ENCODE results near the gene MIOS.

Gene MIOS

GRCh38 chr7:7537711-7538110, 29.0 kb upstream of the MIOS start:
- Histone ChIP-seq H3K27ac (no peak overlapping the region), H3K4me3 (IDR thresholded peaks at IDR 0.05; ENCODE audit: insufficient read depth, low read depth, low read length) (no peak overlapping the region), H3K4me1 (ENCODE audit: low read depth, poor library complexity, severe bottlenecking) (no peaks in the 10 kb centered on the region), H3K4me2 (no peak overlapping the region), H3K9ac (no peak overlapping the region), H3K36me3 (ENCODE audit: insufficient read depth) (no peaks in the 10 kb centered on the region), H2AFZ (ENCODE audit: low read depth) (no peak overlapping the region), H3K79me2 (ENCODE audit: insufficient read depth, low read depth) (no peaks in the 10 kb centered on the region), H3K27me3 (ENCODE audit: insufficient read depth, low read depth) (no peaks in the 10 kb centered on the region), H4K20me1 (ENCODE audit: insufficient read depth) (no peaks in the 10 kb centered on the region)
- TF ChIP-seq, protein P1, sequence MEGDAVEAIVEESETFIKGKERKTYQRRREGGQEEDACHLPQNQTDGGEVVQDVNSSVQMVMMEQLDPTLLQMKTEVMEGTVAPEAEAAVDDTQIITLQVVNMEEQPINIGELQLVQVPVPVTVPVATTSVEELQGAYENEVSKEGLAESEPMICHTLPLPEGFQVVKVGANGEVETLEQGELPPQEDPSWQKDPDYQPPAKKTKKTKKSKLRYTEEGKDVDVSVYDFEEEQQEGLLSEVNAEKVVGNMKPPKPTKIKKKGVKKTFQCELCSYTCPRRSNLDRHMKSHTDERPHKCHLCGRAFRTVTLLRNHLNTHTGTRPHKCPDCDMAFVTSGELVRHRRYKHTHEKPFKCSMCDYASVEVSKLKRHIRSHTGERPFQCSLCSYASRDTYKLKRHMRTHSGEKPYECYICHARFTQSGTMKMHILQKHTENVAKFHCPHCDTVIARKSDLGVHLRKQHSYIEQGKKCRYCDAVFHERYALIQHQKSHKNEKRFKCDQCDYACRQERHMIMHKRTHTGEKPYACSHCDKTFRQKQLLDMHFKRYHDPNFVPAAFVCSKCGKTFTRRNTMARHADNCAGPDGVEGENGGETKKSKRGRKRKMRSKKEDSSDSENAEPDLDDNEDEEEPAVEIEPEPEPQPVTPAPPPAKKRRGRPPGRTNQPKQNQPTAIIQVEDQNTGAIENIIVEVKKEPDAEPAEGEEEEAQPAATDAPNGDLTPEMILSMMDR (conservative IDR thresholded peaks at IDR 0.05; ENCODE audit: low read depth, low read length) = no peak

DNA sequence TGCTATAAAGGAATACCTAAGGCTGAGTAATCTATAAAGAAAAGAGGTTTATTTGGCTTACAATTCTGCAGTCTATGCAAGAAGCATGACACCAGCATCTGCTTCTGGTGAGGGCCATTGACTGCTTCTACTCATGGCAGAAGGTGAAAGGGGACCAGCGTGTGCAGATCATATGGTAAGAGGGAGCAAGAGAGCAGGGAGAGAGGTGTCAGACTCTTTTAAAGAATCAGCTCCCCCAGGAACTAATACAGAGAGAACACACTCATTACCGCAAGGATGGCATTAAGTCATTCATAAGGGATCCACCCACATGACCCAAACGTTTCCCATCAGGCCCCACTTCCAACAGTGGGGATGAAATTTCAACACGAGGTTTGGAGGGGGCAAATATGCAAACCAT, 27.5 kb upstream of the MIOS start:
- Histone ChIP-seq H2AFZ (ENCODE audit: low read depth) (no peak overlapping the region), H3K27ac (no peak overlapping the region), H4K20me1 (ENCODE audit: insufficient read depth) (no peaks in the 10 kb centered on the region), H3K4me3 (IDR thresholded peaks at IDR 0.05; ENCODE audit: insufficient read depth, low read depth, low read length) (no peak overlapping the region), H3K36me3 (ENCODE audit: insufficient read depth) (no peaks in the 10 kb centered on the region), H3K9ac (no peak overlapping the region), H3K27me3 (ENCODE audit: insufficient read depth, low read depth) (no peaks in the 10 kb centered on the region), H3K79me2 (ENCODE audit: insufficient read depth, low read depth) (no peaks in the 10 kb centered on the region), H3K4me1 (ENCODE audit: low read depth, poor library complexity, severe bottlenecking) (no peaks in the 10 kb centered on the region), H3K4me2 (no peak overlapping the region)
- TF ChIP-seq, protein P1 (conservative IDR thresholded peaks at IDR 0.05; ENCODE audit: low read depth, low read length) = no peak

DNA sequence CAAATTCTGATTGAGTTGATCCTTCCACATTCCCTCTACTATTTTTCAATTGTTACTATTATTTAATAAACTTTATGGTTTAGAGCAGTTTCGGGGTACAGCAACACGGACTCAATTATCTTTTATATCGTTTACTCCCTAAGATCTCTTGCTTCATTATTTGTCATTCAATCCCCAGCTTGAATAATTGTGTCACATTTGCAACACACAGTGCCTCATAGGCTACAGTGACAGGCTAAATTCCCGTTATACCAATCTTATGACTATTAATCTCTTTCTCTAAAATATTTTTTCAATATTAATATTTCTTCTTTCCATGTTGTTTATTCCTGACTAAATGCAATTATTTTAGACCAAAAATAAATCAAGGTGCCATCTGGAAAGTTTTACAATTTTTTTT, 27.0 kb upstream of the MIOS start:
- TF ChIP-seq, protein P1 (conservative IDR thresholded peaks at IDR 0.05; ENCODE audit: low read depth, low read length) = no peak
- no peak overlapping the region for H3K4me2 ChIP-seq
- H3K27ac ChIP-seq = no peak overlapping the region
- no peaks in the 10 kb centered on the region for H4K20me1 ChIP-seq (ENCODE audit: insufficient read depth)
- no peak overlapping the region for H3K9ac ChIP-seq
- H3K4me3 ChIP-seq (IDR thresholded peaks at IDR 0.05; ENCODE audit: insufficient read depth, low read depth, low read length) = no peak overlapping the region
- H3K27me3 ChIP-seq (ENCODE audit: insufficient read depth, low read depth) = no peaks in the 10 kb centered on the region
- no peaks in the 10 kb centered on the region for H3K79me2 ChIP-seq (ENCODE audit: insufficient read depth, low read depth)
- no peaks in the 10 kb centered on the region for H3K36me3 ChIP-seq (ENCODE audit: insufficient read depth)
- no peaks in the 10 kb centered on the region for H3K4me1 ChIP-seq (ENCODE audit: low read depth, poor library complexity, severe bottlenecking)
- H2AFZ ChIP-seq (ENCODE audit: low read depth) = no peak overlapping the region

DNA sequence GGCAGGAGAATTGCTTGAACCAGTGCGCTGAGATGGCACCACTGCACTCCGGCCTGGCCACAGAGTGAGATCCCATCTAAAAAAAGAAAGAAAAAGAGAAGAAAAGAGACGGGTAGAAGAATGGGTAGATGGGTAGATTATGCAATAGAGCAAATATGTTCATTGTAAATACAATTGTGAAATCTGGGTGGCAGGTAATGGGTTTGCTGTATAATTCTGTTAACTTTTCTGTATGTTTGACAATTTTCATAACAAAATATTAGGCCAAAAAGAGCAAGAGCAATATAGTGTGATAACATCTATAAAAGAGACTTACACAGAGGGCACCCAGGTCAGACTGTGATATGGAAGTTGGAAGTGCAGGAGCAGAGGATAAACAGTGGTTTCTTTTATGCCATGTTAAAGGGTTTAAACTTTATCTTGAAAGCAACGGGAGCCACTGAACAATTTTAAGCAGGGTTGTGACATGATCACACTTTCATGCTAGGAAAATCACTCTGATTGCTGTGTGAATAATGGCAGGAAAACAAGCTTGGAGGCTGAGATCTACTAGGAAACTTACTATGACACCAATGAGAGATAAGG, 24.3 kb upstream of the MIOS start:
- TF ChIP-seq, protein P1 (conservative IDR thresholded peaks at IDR 0.05; ENCODE audit: low read depth, low read length) = no peak
- Histone ChIP-seq H3K27ac (no peak overlapping the region), H3K4me2 (no peak overlapping the region), H3K27me3 (ENCODE audit: insufficient read depth, low read depth) (no peaks in the 10 kb centered on the region), H2AFZ (ENCODE audit: low read depth) (no peak overlapping the region), H3K4me3 (IDR thresholded peaks at IDR 0.05; ENCODE audit: insufficient read depth, low read depth, low read length) (no peak overlapping the region), H3K4me1 (ENCODE audit: low read depth, poor library complexity, severe bottlenecking) (no peaks in the 10 kb centered on the region), H4K20me1 (ENCODE audit: insufficient read depth) (no peaks in the 10 kb centered on the region), H3K79me2 (ENCODE audit: insufficient read depth, low read depth) (no peaks in the 10 kb centered on the region), H3K9ac (no peak overlapping the region), H3K36me3 (ENCODE audit: insufficient read depth) (no peaks in the 10 kb centered on the region)
